Upper lobe of left lung (tissue), 6 donors: ENCODE measurements around the gene COX19. TPM values are rescaled to one million over a fixed set of nuclear protein-coding genes. Genes with fewer than 3 reads are reported as not detected.

Experiments used
- ATAC-seq, 2 donors: fragments of 200-7000 bp; cut with Tn5 transposase; one replicate each; pipeline ENCODE4 v1.9.1; 2022; ENCODE audit warnings: mild to moderate bottlenecking in 2 of 2, moderate library complexity in 2 of 2; ENCODE audit not compliant: low FRiP score in 2 of 2
- DNase-seq, 2 donors: peaks; one replicate each; pipeline ENCODE4 v3.0.0-alpha.2; 2019 to 2020
- H3K27ac ChIP-seq, 4 donors: fragments of 200-600 bp; sonication (generic); one replicate each; pipeline ENCODE4 v1.5.1; 2016 to 2019
- H3K27me3 ChIP-seq, 4 donors: fragments of 200-600 bp; sonication (generic); one replicate each; pipeline ENCODE4 v1.5.1; 2017 to 2019
- H3K36me3 ChIP-seq, 4 donors: fragments of 200-600 bp; sonication (generic); one replicate each; pipeline ENCODE4 v1.5.1; 2016 to 2019
- H3K4me1 ChIP-seq, 4 donors: fragments of 200-600 bp; sonication (generic); one replicate each; pipeline ENCODE4 v1.5.1; 2018 to 2019
- H3K4me3 ChIP-seq, 4 donors: fragments of 200-600 bp; sonication (generic); one replicate each; pipeline ENCODE4 v1.5.1; 2017 to 2019; ENCODE audit warnings: mild to moderate bottlenecking in 2 of 4, moderate library complexity in 1 of 4
- H3K9me3 ChIP-seq, 4 donors: fragments of 200-600 bp; sonication (generic); one replicate each; pipeline ENCODE4 v1.5.1; 2018 to 2019
- EP300 ChIP-seq, 4 donors: sonication (generic); formaldehyde crosslinking; IDR thresholded peaks; one replicate each; pipeline ENCODE4 v1.5.1; 2017; ENCODE audit warnings: antibody characterized with exemption in 4 of 4, control low read depth in 2 of 4
- POLR2A ChIP-seq, 4 donors: fragments of 450-650 bp; IDR thresholded peaks; one replicate each; pipeline ENCODE4 v1.5.1; 2016 to 2017; ENCODE audit warnings: antibody characterized with exemption in 4 of 4, mild to moderate bottlenecking in 2 of 4
- POLR2AphosphoS5 ChIP-seq, 2 donors: sonication (generic); formaldehyde crosslinking; IDR thresholded peaks; one replicate each; pipeline ENCODE4 v1.5.1; 2017; ENCODE audit warnings: antibody characterized with exemption in 2 of 2
- WGBS, 2 donors: methylation state at CpG; one replicate each; pipeline ENCODE4 v1.1.5; 2017 to 2018; 5-methylcytosine and 5-hydroxymethylcytosine counted together
- small RNA-seq, 4 donors: library from RNA; depleted of rRNA; stranded (forward); fragments of <200 nt; gene quantifications; one replicate each; pipeline ENCODE3, GENCODE V24; 2016
- total RNA-seq, 6 donors: library from RNA; depleted of rRNA in 4 of 6; stranded (reverse); fragments of >200 nt in 4 of 6; gene quantifications; one replicate each; pipeline versions ENCODE4 v1.1.0 to v1.2.1, GENCODE V29; 2016 to 2021
- TF ChIP-seq, protein P1 (sequence below), 6 experiments: fragments of 450-650 bp in 4 of 6; fragments of 200-600 bp in 2 of 6; sonication (generic) in 2 of 6; IDR thresholded peaks; one replicate each; pipeline ENCODE4 v1.5.1; 2016 to 2019; ENCODE audit warnings: antibody characterized with exemption in 6 of 6
- donor health status: DM: no; HTN: no; CAD: no; lungs with moderate emphysema.
- donor health status: DM: no; HTN: yes; CAD: no; lungs with severe emphysema.

COX19 gene
- total RNA-seq, 6 donors from 2014 or later = 9.1 to 25.1 (median 11.5) TPM

DNA sequence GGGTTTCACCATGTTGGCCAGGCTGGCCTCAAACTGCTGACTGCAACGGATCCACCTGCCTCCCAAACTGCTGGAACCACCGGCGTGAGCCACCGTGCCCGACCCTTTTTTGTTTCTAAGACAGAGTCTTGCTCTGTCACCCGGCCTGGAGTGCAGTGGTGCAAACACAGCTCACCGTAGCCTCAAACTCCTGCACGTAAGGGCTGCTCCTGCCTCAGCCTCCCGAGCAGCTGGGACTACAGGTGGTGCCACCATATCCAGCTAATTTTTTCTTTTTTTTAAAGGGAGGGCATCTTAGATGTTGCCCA lies 57.3 kb downstream of the COX19 start:
- no peak for ATAC-seq

GRCh38 chr7:917255-918117 lies 57.9 kb downstream of the COX19 start:
- ATAC-seq (no peak), DNase-seq (no peak)
- Histone ChIP-seq H3K27ac (no peak overlapping the region), H3K4me3 (no peak overlapping the region), H3K4me1 (peaks cover 0 to 12% (median 8%) of the 10 kb centered on the region in 4 donors), H3K36me3 (peaks cover 0 to 3% (median 0%) of the 10 kb centered on the region in 4 donors), H3K27me3 (no peaks in the 10 kb centered on the region), H3K9me3 (no peaks in the 10 kb centered on the region)
- WGBS, 2 donors = 82 to 94% methylated on average over 25 to 27 of the region's 33 CpGs
- TF ChIP-seq POLR2AphosphoS5 (IDR thresholded peaks at IDR 0.05) (no peak), EP300 (IDR thresholded peaks at IDR 0.05) (no peak), POLR2A (IDR thresholded peaks at IDR 0.05) (no peak)
- TF ChIP-seq, protein P1, sequence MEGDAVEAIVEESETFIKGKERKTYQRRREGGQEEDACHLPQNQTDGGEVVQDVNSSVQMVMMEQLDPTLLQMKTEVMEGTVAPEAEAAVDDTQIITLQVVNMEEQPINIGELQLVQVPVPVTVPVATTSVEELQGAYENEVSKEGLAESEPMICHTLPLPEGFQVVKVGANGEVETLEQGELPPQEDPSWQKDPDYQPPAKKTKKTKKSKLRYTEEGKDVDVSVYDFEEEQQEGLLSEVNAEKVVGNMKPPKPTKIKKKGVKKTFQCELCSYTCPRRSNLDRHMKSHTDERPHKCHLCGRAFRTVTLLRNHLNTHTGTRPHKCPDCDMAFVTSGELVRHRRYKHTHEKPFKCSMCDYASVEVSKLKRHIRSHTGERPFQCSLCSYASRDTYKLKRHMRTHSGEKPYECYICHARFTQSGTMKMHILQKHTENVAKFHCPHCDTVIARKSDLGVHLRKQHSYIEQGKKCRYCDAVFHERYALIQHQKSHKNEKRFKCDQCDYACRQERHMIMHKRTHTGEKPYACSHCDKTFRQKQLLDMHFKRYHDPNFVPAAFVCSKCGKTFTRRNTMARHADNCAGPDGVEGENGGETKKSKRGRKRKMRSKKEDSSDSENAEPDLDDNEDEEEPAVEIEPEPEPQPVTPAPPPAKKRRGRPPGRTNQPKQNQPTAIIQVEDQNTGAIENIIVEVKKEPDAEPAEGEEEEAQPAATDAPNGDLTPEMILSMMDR (IDR thresholded peaks at IDR 0.05) = no peak

More for the DNA sequence above, 57.3 kb downstream of the COX19 start:
- Histone ChIP-seq H3K4me3 (no peak overlapping the region), H3K27ac (no peak overlapping the region), H3K4me1 (peaks cover 2 to 17% (median 11%) of the 10 kb centered on the region in 4 donors), H3K36me3 (peaks cover 0 to 3% (median 0%) of the 10 kb centered on the region in 4 donors), H3K9me3 (no peaks in the 10 kb centered on the region), H3K27me3 (no peaks in the 10 kb centered on the region)
- DNase-seq = no peak
- TF ChIP-seq POLR2AphosphoS5 (IDR thresholded peaks at IDR 0.05) = no peak
- 82 to 85% methylated on average over 9 of the region's 9 CpGs for WGBS, 2 donors

GRCh38 chr7:916291-916941 lies 58.9 kb downstream of the COX19 start:
- no peak for ATAC-seq
- peak in 1 of 2 donors; percentile 61 for DNase-seq
- WGBS, 2 donors = 61 to 76% methylated on average over 12 of the region's 17 CpGs

More at GRCh38 chr7:916291-916941, 58.9 kb downstream of the COX19 start:
- TF ChIP-seq, protein P1 (IDR thresholded peaks at IDR 0.05) = no peak
- TF ChIP-seq EP300 (IDR thresholded peaks at IDR 0.05) (no peak), POLR2A (IDR thresholded peaks at IDR 0.05) (no peak), POLR2AphosphoS5 (IDR thresholded peaks at IDR 0.05) (no peak)
- H3K4me3 ChIP-seq = no peak overlapping the region
- H3K9me3 ChIP-seq = no peaks in the 10 kb centered on the region
- H3K27ac ChIP-seq = no peak overlapping the region
- H3K4me1 ChIP-seq = peaks cover 0 to 3% (median 0%) of the 10 kb centered on the region in 4 donors
- no peaks in the 10 kb centered on the region for H3K27me3 ChIP-seq
- peaks cover 0 to 3% (median 0%) of the 10 kb centered on the region in 4 donors for H3K36me3 ChIP-seq

Small RNA genes lying within 50 kb of the gene (small RNA-seq; reads per million reads assigned to genes)
- 6.5 to 15.1 (median 10.6) reads per million in 4 donors for gene MIR339

Other genes starting within 250 kb of the COX19 start
- 10 to 100 TPM; 18.2 to 35.6 (median 26.4) TPM for gene DNAAF5, start 248.8 kb downstream of the COX19 start, total RNA-seq
- 10 to 100 TPM; 10.3 to 24.4 (median 20.9) TPM for gene PRKAR1B, start 248.3 kb downstream of the COX19 start, total RNA-seq
- gene SUN1, start 143.1 kb downstream of the COX19 start, total RNA-seq = 100 to 1,000 TPM; 107 to 196 (median 127) TPM
- gene GET4, start 99.0 kb downstream of the COX19 start, total RNA-seq = 10 to 100 TPM; 26.0 to 82.6 (median 40.8) TPM
- 100 to 1,000 TPM in 1 of 6 donors, 10 to 100 TPM in 5; 31.0 to 109 (median 37.5) TPM for gene ADAP1, start 20.9 kb downstream of the COX19 start, total RNA-seq
- gene CYP2W1, start 7.6 kb upstream of the COX19 start, total RNA-seq = not detected
- gene GPR146, start 69.0 kb upstream of the COX19 start, total RNA-seq = 10 to 100 TPM; 11.2 to 32.8 (median 28.9) TPM
- 10 to 100 TPM in 2 of 6 donors, 1 to 10 TPM in 4; 6.5 to 24.7 (median 8.5) TPM for gene GPER1, start 112.6 kb upstream of the COX19 start, total RNA-seq
- 10 to 100 TPM; 12.5 to 45.1 (median 21.6) TPM for gene ZFAND2A, start 184.6 kb upstream of the COX19 start, total RNA-seq